ENCODE measurements around the gene CREB3L4. TPM values are rescaled to one million over a fixed set of nuclear protein-coding genes. Genes with fewer than 3 reads are reported as not detected.

Gene CREB3L4
- 22.7 and 28.3 TPM in 2 replicates for total RNA-seq (2014; rRNA removed; shearing (Covaris generic))

GRCh38 chr1:153967107-153967999 lies at the start of gene CREB3L4:
Gene CREB3L4, plus strand, starts transcription at chr1:153967902. Its CDS starts 624 bp downstream, at chr1:153968526.

GRCh38 chr1:153922972-153923925 lies 44.5 kb upstream of the CREB3L4 start, which contains the start of gene GATAD2B:
Gene GATAD2B, minus strand, starts transcription at chr1:153922972. Its CDS starts 94,625 bp downstream, at chr1:153828347.

GRCh38 chr1:153946622-153947241 lies 21.0 kb upstream of the CREB3L4 start, which contains the start of gene DENND4B:
Gene DENND4B, minus strand, starts transcription at chr1:153946718. Its CDS starts 2,344 bp downstream, at chr1:153944374.

GRCh38 chr1:153958111-153958960 lies 9.4 kb upstream of the CREB3L4 start, which contains the start of gene CRTC2:
Gene CRTC2, minus strand, starts transcription at chr1:153958612. Its CDS starts 115 bp downstream, at chr1:153958497.

GRCh38 chr1:153963030-153963849 lies 4.5 kb upstream of the CREB3L4 start, which contains the start of gene SLC39A1:
Gene SLC39A1, minus strand, starts transcription at chr1:153963537. Its CDS starts 822 bp downstream, at chr1:153962715.

GRCh38 chr1:153977250-153978240 lies 9.8 kb downstream of the CREB3L4 start, which contains the start of gene JTB:
Gene JTB, minus strand, starts transcription at chr1:153977674. Its CDS starts 422 bp downstream, at chr1:153977252.

GRCh38 chr1:153985941-153986761 lies 18.4 kb downstream of the CREB3L4 start, which contains the start of gene RAB13:
Gene RAB13, minus strand, starts transcription at chr1:153986339. Its CDS starts 103 bp downstream, at chr1:153986236.

GRCh38 chr1:153990468-153991150 lies 22.9 kb downstream of the CREB3L4 start, which contains the start of gene RPS27:
Gene RPS27, plus strand, starts transcription at chr1:153990762. Its CDS starts 35 bp downstream, at chr1:153990797.

Small RNA genes lying within 50 kb of the gene (small RNA-seq; reads per million reads assigned to genes)
- gene MIR6737, result not detected

Other genes with a start within 250 kb of the CREB3L4 start
- 37.6 and 41.5 TPM in 2 replicates for gene INTS3, start 239.9 kb upstream of the CREB3L4 start, total RNA-seq (2014; rRNA removed; shearing (Covaris generic))
- 10.2 and 14.5 TPM in 2 replicates for gene SLC27A3, start 192.5 kb upstream of the CREB3L4 start, total RNA-seq (2014; rRNA removed; shearing (Covaris generic))
- gene GATAD2B, start 44.9 kb upstream of the CREB3L4 start, total RNA-seq (2014; rRNA removed; shearing (Covaris generic)), result 9.7 and 11.2 TPM in 2 replicates
- gene DENND4B, start 21.2 kb upstream of the CREB3L4 start, total RNA-seq (2014; rRNA removed; shearing (Covaris generic)), result 34.9 and 35.8 TPM in 2 replicates
- 24.2 and 79.5 TPM in 2 replicates for gene CRTC2, start 9.3 kb upstream of the CREB3L4 start, total RNA-seq (2014; rRNA removed; shearing (Covaris generic))
- 180 and 181 TPM in 2 replicates for gene SLC39A1, start 4.4 kb upstream of the CREB3L4 start, total RNA-seq (2014; rRNA removed; shearing (Covaris generic))
- gene JTB, start 9.8 kb downstream of the CREB3L4 start, total RNA-seq (2014; rRNA removed; shearing (Covaris generic)), result 219 and 221 TPM in 2 replicates
- gene RAB13, start 18.4 kb downstream of the CREB3L4 start, total RNA-seq (2014; rRNA removed; shearing (Covaris generic)), result 76.3 and 82.2 TPM in 2 replicates
- gene RPS27, start 22.9 kb downstream of the CREB3L4 start, total RNA-seq (2014; rRNA removed; shearing (Covaris generic)), result 4,591 and 4,593 TPM in 2 replicates
- 0.08 TPM in 1 of 2 replicates, not detected in the other for gene NUP210L, start 187.2 kb downstream of the CREB3L4 start, total RNA-seq (2014; rRNA removed; shearing (Covaris generic))
- gene TPM3, start 224.2 kb downstream of the CREB3L4 start, total RNA-seq (2014; rRNA removed; shearing (Covaris generic)), result 590 and 822 TPM in 2 replicates
- gene CFAP141, start 238.4 kb downstream of the CREB3L4 start, total RNA-seq (2014; rRNA removed; shearing (Covaris generic)), result not detected in 2 replicates

Measured in A375 (cell line).